Stimulated activated CD8-positive, alpha-beta memory T cell treated with anti-CD3 and anti-CD28 coated beads, Interleukin-15, amount 100 ng/mL, for 4 hours (primary cell): ENCODE measurements around the gene ILK.

Experiments used
- DNase-seq, 2 donors: peaks; one replicate each; pipeline ENCODE4 v3.0.0-alpha.2; 2020; ENCODE audit warnings: low read depth in 2 of 2

ILK gene

GRCh38 chr11:6603287-6604080, at the start of gene ILK, which contains the start of gene RRP8:
Gene ILK, plus strand, starts transcription at chr11:6603774. Its CDS starts 498 bp downstream, at chr11:6604272.
Gene RRP8, minus strand, starts transcription at chr11:6603616. Its CDS starts 114 bp downstream, at chr11:6603502.
- DNase-seq = peak; percentile 72 to 74

GRCh38 chr11:6554828-6555706, 48.5 kb upstream of the ILK start:
- no peak for DNase-seq

GRCh38 chr11:6556139-6556949, 47.2 kb upstream of the ILK start:
- DNase-seq = no peak

DNA sequence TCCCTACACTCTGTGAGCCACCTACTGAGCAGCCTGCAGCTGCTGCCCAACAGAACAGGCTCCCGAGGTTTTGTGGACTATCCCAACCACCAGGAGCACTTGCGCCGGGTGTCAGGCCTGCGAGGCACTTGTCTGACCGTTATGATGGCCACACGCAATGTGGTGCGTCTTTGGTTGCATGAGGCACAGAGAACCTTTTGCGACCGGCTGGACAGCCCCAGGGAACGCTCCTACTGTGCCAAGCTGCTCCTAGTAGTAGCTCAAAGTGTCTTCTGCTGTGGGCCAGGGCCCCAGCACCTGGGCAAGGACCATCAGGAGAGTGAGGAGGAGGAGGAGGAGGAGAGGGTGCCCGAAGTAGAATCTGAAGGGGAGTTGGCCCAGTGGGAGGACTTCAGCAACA, 46.5 kb upstream of the ILK start:
- no peak for DNase-seq

DNA sequence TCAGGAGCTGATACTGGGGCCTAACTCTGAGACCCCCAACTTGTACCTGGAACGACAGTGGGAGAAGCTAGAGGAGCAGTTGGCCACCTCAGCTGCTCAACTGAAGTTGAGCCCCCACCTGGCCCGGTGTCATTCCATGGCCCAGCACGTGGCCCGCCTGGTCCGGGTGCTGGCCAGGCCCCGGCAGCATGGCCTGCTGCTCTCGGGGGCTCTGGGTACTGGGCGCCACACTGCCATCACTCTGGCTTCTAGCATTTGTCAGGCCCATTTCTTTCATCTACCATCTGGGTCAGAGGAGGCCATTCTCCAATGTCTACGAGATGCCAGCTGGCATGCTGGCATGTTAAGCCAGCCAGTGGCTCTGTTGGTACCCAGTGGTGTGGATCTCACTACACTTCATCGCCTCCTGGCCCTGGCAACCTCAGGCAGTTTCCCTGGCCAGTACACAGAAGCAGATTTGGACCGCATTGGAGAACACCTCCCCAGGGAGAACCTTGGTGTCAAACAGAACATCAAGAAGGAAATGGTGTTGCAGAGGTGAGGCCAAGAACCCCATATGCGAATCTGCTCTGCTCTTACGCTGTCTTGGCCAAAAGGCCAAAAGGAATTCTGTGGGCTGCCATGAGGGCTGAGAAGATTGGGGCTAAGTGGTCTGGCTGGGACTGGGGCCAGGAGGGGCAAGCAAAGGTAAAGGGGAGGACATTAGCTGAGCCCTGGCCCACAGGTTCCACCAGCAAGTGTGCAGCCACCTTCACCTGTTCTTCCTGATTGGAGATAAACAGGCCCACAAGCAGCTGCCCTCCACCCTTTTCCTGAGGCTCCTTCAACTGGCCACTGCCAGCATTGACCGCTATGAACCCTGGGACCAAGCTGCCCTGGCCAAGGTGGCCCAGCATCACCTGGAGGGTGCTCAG, 45.6 kb upstream of the ILK start:
- DNase-seq = no peak

- no peak for DNase-seq
These were observed 44.2 kb upstream of the ILK start for GRCh38 chr11:6559369-6559768.

- DNase-seq = no peak
These were observed 42.3 kb upstream of the ILK start for GRCh38 chr11:6561288-6561687.

DNA sequence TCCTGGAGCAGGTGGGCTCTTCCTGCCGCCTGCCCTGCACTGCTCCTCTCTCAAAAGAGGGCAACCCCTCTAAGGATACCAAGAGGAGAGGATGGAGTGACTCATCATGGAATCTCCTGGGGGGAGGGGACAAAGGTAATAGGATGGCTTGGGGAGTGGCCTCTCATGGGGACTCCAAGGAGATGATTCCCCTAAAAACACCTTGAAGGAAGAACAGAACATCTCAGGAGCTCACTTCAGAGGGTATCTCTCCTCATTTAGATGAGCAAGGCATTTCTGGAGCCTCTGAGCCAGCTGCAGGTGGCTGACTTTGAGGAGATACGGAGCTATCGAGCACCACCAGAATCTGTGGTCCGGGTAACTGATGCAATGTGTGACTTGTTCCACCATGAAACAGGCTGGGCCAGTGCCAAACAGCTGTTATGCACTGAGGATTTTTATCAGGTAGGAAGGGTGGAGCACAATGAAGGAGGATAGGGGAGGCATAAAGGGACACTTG, 40.4 kb upstream of the ILK start:
- DNase-seq = no peak

DNA sequence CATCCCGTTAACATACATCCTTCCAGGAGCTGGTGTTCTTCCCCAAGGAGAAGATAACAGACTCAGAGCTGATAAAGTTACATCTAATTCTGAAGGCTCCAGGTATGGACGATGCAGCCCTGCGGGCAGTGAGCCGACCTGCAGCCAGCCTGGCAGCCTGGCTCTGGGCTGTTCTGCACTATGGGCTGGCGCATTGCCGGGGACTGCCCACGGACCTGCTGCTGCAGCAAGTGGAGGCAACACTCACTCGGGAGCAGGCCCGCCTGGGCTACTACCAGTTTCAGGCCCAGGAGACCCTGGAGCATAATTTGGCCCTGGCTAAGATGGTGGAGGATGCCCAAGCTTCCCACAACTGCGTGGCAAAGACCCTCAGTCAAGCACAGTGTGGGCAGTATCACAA, 39.9 kb upstream of the ILK start:
- DNase-seq = no peak

- no peak for DNase-seq
These were observed 38.2 kb upstream of the ILK start for GRCh38 chr11:6565325-6565724.

GRCh38 chr11:6565988-6566703, 37.4 kb upstream of the ILK start:
- DNase-seq = no peak

DNA sequence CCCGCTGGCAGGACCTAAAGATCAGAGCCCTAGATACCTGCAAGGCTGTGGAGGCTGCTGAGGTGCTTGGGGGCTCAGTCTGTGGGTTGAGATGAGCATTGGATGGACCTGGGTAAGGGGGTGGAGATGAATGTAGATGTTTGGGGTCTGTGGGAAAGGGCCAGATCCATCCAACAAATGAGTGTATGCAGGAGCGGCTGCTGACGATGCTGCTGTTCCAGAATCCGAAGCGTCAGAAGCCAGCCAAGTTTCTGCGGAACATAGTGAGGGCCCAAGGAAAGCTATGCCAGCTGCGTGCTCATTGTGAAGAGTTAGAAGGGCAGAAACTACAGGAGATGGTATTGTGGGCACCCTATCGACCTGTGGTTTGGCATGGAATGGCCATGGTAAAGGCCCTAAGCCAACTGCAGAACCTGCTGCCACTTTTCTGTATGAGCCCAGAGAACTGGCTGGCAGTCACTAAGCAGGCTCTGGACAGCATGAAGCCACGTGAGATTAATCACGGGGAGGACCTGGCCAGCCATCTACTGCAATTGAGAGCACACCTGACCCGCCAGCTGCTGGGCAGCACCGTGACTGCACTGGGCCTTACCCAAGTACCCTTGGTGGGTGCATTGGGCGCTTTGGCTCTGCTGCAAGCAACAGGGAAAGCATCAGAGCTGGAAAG, 36.7 kb upstream of the ILK start:
- DNase-seq = no peak

DNA sequence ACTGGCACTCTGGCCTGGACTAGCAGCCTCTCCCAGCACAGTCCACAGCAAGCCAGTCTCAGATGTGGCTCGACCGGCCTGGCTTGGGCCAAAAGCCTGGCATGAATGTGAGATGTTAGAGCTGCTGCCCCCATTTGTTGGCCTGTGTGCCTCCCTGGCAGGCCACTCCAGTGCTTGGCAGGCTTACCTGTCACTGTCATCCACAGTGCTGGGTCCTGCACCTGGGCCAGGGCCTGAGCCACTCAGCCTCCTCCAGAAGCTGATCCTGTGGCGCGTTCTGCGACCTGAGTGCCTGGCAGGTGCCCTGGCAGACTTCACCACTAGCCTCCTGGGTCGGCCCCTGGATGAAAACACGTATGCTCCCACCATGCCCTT, 36.2 kb upstream of the ILK start:
- DNase-seq = no peak

DNA sequence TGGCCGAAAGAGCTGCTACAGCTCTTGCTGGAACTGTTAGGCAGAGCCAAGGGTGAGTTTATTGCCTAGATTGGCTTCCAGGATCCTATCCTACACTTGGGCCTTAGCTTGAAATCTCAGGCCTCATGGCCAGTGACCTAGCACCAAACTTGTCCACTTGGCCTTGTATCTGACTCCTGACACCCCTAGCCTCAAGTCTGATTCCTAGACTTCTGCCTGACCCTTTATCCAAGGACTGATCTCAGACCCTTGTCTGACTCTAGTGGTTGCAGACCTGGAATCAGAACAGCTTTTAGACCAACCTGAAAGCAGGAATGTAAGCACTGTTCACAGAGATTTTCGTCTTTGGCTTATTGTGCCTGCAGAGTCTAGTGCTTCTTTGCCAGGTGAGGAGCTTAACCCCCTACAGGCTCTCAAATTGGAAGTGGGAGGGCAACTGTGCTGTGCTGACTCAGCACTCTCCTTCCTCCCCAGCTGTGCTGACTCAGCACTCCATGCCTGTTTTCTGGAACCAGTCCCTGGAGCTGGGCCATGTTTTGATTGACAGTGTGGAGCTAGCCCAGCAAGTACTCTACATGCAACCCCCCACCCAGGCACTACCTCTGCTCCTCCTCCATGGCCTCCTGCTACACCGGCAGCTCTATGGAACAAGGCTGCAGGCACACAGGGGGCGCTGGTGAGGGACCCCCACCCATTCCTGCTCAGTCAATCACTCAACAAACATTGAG, 35.2 kb upstream of the ILK start:
- DNase-seq = no peak

- DNase-seq = no peak
These were observed 33.9 kb upstream of the ILK start for GRCh38 chr11:6569706-6570105.

GRCh38 chr11:6570691-6571427, 32.7 kb upstream of the ILK start:
- no peak for DNase-seq

GRCh38 chr11:6571434-6572008, 32.1 kb upstream of the ILK start:
- DNase-seq = no peak

- no peak for DNase-seq
These were observed 31.4 kb upstream of the ILK start for GRCh38 chr11:6572215-6572614.
